GM15510 (cell line): ENCODE data around the gene CHIA.

Experiments
- POLR2A ChIP-seq: IDR thresholded peaks from 3 replicates; pipeline ENCODE4 v1.6.1; 2011; ENCODE audit warnings: borderline replicate concordance; ENCODE audit not compliant: insufficient read length; ENCODE audit errors: extremely low read depth

Gene CHIA

DNA sequence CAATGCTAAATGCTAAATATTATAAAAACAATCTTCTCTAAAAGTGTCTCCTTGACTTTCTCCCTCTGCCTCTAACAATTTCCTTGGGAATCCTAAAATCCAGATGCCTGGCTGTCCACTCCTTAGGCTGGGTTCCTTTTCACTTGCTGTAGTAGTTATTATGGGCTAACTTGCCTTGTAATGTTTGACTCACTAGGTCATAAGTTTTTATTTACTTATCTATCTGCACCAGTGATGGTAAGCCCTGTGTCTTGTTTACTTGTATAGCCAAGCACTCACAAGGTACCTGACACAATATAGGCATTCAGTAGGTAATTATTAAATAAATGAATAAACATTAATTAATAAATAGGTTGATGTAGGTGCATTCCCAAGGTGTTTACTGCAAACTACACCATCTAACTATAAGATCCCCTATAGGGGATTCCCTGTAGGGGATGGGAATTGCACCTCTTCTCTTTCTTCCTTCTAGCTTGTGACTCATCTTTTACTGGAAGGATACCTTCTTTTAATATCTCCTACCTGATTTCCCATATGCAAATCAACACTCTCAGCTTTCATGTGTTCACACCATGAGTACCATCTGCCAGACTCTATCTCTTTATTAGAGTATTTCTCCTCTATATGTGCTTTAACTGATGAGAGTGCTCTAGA lies 14.7 kb upstream of the CHIA start:
- TF ChIP-seq POLR2A, result no peak

DNA sequence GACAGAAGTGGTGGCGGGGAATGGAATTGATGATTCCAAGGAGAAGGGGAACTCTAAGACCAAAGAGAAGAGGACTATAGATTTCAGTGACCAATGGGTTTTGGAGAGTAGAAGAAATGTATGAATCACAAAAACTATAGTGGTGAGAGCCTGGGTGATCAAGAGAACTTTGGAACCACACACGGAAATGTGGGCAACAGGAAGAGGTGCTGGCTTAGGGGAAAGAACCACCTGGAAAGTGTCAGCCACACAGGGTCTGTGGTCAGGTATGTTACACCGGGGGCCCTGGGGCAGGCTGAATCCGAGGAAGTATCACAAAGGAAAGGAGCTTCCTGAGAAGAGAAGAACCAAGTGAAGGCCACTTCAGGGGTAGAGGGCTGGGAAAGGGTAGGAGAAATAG lies 11.5 kb upstream of the CHIA start:
- TF ChIP-seq POLR2A, result no peak

DNA sequence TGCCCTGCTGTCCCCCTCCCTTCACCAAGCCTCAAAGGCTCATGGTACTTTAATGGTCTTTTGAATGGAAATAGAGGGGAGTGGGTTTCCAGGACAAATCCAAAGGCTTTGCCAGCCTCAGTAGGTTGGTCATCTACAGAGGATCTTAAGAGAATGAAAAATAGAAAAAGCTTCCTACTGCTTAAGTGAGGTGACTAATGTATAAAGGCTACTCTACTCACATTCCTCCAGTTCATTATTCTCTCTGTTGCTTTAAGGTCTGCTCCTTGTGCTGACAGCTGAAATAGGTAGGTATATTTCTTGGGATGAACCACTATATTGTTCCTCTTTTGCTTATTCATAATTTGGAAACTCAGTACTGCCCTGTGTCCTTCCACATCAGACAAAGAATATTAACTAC lies 10.4 kb upstream of the CHIA start:
- no peak for TF ChIP-seq POLR2A

DNA sequence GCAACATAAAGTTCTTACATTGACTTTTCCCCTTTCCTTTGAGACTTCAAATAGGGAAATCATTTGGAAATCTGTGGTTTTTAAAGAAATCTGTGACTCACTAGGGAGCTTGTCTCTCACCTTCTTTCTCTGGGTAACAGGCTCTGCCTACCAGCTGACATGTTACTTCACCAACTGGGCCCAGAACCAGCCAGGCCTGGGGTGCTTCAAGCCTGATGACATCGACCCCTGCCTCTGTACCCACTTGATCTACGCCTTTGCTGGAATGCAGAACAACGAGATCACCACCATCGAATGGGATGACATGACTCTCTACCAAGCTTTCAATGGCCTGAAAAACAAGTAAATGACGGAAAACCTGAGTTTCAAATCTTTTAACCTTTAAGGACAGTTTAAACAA lies 9.2 kb upstream of the CHIA start:
- TF ChIP-seq POLR2A, result no peak

DNA sequence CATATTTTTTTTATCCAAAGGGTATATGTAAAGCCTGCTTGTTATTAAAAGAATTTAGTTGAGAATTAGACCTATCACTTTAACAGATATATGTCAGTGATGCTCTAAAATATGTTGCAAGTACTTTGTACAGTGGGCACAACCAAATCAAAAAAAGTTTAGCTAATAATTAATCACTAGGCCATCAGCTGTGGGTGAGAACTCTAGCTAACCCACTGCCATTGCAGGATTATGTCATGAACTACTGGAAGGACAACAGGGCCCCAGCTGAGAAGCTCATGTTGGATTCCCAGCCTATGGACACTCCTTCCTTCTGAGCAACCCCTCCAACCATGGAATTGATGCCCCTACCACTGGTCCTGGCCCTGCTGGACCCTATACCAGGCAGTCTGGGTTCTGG lies 6.8 kb upstream of the CHIA start:
- no peak for TF ChIP-seq POLR2A

DNA sequence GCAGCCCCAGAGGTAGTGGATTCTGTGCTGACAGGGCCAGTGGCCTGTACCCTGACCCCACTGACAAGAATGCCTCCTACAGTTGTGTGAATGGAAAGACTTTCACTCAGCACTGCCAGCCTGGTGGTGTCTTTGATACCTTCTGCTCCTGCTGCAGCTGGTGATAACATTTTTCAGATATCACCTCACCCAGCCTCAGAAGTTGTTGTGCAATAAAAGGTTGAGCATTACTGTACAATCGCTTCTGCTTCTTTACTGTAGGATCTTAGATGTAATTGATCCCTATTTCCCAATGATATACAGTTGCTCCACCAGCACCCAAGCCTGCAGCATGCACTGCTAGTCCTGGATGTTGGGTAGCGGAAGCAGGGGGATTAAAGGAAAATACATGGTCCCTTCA lies 4.8 kb upstream of the CHIA start:
- TF ChIP-seq POLR2A, result no peak

DNA sequence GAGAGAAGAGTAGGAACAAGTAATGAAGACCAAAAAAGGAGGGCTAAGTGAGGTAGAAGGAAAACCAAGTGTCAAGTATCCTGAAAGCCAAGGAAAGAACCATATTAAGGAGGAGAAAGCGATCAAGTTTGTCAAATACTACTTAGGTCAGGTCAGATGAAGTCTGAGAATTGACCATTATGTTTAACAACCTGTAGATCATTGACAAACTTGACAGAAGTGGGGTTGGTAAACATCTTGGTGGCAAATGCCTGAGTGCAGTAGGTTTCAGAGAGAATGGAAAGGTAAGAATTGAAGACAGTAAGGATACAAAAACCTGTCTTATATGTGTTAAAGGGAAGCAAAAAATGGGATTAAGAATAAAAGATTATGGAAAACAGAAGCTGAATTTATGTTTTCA lies 3.7 kb upstream of the CHIA start:
- TF ChIP-seq POLR2A, result no peak

DNA sequence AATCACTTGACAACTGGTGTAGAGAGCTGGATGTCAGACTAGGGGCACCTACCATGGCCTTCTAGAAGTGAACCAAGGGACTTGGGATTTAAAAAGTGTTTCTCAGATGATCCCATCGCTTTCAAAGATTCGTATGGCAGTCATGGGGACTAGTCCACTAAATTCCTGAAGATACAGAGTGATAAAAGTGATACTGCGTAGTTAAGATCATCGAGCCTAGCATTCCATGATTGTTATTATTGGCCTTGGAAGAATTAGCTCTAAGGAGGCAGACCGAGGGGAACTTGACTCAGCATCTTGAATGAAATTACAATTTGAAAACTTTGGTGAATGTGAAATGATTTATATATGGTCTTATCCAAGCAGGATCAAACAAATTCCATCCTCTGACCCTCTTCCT lies 1.3 kb upstream of the CHIA start:
- TF ChIP-seq POLR2A, result no peak

DNA sequence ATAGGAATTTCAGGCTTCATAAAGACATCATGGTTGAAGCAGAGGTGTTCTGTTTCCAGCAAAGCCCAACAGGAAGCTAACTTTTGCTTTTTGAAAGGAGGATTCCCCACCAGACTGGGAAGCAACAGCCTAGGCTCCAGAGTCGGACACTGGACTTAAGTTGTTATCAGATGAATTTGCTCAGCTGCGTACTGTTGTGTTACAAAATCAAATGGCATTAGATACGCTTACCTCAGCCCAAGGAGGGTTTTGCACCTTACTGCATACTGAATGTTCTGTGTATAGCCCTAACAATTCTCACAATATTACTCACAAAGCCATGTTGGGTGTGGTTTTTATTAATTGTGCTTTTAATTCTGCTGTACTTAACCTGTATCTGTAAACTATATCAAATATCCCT lies 547 bp upstream of the CHIA start:
- no peak for TF ChIP-seq POLR2A

DNA sequence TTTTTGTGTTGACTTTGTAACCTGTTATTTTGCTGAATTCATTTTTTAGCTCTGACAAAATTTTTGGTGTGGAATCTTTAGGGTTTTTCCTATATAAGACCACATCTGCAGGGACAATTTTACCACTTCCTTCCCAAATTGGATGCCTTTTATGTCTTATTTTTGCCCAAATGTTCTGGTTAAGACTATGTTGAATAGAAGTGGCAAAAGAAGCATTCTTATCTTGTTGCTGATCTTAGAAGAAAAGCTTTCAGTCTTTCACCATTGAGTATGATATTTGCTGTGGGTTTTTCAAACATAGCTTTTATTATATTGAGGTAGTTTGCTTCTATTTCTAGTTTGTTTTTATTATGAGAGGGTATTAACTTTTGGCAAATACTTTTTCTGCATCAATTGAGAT lies 3.7 kb downstream of the CHIA start:
- no peak for TF ChIP-seq POLR2A

DNA sequence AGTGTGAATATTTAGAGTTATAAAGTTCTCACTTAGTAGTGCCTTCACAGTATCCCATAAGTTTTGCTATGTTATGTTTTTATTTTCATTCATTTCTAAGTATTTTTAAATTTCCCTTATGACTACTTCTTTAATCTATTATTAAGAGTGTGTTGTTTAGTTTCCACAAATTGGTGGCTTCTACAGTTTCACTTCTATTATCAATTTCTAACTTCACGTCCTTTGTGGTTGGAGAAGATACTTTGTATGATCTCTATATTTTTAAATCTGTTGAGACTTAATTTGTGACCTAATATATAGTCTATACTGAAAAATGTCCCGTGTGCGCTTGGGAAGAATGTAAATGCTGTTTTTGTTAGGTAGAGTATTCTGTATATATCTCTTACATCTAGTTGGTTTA lies 11.7 kb downstream of the CHIA start:
- no peak for TF ChIP-seq POLR2A

DNA sequence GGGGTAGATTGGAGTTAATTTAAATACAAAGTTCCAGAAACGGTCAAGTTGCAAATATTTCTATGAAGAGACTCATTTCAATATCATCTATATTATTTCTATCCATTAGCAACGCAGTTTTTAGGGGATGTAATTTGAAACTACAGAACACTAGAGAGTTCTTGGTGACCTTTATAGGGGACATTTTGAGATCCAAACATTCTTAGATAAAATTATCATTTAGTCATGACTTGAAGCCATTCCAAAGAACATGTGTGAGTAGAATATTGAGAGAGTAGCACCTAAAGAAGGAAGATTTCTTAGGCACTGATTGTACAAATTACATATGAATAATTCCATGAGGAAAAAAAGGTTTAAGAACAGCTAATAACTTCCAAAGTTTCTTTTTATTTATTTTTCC lies 19.0 kb downstream of the CHIA start:
- no peak for TF ChIP-seq POLR2A

DNA sequence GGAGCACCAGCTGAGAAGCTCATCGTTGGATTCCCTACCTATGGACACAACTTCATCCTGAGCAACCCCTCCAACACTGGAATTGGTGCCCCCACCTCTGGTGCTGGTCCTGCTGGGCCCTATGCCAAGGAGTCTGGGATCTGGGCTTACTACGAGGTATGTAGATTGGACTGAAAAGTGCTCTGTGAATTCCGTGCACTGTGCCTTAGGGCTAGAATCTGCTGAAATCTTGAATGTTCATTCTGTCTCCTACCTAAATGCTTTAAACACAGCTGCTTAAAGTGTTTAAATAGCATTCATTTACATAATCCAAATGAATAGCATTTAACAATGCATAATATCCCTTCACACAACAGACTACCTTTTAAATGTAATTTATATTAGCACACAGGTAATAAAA lies 27.9 kb downstream of the CHIA start:
- no peak for TF ChIP-seq POLR2A

DNA sequence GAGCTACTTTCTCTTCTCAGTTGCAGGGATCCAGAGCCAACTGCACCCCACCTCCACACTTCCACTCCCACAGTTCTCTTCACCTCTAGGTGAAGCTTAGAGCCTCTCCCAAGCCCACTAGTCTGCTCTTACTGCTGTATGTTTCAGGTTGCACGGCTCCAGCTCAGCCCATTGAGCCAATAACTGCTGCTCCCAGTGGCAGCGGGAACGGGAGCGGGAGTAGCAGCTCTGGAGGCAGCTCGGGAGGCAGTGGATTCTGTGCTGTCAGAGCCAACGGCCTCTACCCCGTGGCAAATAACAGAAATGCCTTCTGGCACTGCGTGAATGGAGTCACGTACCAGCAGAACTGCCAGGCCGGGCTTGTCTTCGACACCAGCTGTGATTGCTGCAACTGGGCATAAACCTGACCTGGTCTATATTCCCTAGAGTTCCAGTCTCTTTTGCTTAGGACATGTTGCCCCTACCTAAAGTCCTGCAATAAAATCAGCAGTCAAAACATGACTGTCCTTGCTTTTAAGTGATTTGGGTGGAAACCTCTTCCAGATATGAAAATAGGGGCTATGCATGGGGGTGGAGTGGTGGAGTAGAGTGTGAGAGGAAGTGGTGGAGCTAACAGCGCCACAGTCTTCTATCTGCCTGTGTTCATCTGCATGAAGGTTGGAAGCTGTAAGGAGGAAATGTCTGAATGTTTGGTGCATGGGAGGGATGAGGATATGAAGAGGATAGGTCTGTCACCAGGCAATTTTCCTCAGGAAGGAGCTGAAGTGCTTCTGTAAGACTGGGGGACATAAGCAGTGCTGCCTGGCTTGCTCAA lies 29.6 kb downstream of the CHIA start:
- no peak for TF ChIP-seq POLR2A

DNA sequence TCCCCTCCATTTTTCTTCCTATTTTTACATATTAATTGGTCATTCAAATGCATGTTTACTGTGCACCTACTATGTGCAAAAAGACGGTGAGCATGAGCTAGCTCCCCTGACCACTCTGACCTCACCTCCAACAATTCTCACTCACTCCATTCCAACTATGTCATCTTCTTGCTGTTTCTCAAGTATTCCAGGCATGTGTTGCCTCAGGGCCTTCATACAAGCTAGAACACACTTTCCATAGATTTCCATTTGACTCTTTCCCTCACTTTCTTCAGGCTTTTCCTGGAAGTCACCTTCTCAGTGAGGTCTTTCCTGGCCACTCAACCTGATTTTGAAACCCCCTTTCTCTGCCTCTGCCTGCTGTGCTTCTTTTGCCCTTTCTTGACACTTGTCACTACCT lies 32.6 kb downstream of the CHIA start:
- no peak for TF ChIP-seq POLR2A

DNA sequence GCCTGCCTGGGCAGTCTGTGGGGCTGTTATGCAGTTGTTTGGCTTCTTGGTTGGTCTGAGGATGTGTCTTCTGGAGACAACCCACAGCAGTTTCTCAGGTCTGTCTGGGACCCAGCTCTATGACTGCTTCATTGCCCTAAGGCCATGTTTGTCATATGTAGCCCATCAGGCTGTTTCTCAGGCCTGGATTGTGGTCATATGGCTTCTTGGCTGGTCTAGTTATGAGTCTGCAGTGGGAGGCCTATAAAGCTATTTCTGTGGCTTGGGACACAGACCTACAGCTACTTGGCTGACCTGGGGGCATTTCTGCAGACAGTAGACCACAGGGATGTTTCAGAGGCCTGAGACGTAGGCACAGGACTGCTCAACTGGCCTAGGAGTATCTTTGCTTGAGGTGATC lies 41.5 kb downstream of the CHIA start:
- no peak for TF ChIP-seq POLR2A

DNA sequence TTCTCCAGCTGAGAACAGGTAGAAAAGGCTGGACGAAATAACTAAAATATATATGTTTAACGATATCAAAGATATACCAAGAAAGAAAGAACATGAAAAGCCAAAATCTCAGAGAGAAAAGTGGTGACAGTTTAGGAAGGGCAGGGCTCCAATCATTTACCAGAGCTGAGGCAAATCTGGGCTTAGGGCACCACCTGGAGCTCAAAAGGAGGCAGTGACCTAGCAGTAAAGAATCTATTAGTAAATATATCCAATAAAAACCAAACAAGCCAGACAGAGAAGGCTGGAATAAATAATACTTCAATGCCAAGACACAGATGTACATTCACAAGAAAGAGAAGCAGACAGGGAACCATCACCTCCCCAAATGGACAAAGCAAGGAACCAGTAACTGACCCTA lies 43.5 kb downstream of the CHIA start:
- TF ChIP-seq POLR2A, result no peak

DNA sequence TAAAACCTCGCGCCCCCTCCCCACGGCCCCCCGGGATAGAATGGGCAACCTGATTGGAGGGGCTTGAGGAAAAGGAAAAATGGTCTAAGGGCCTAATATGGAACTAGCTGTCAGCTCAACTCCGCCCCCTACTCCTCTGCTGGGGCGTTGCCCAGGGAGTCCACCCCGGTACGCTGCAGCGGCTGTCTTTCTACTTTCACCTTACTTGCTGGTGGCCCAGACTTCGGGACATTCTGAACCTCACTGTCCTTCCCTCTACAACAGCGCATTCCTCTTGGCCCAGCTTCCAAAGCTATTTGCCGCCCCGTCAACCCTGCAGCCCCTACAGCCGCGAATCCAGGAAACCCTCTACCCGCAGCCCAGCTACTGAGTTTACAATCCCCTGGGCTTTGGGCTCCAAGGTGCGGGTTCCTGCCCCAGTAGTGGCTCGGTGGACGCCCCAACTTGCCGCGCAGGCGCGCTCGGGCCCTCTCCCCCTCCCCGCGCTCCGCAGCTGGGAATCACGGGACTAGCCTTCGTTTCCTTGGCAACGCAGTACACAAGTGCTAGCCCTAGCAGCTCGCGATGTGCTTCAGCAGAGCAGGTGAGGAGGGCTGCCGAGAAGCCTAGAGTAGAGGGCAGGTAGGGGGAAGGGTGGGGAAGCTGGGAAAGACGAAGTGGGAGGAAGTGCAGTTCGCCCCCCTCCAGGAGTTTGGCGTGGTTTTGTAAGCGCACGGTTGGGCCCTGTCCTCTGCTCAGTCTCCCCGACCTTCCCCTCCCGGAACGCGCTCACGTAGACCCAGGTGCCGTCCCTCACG lies 55.6 kb downstream of the CHIA start:
- TF ChIP-seq POLR2A, result peak; percentile 33
